ENCODE results near the gene IL34.

- TF ChIP-seq CTCF (IDR thresholded peaks at IDR 0.05 in 2 of 3, conservative IDR thresholded peaks at IDR 0.05 in 1 of 3; ENCODE audit: borderline replicate concordance in 1 of 3, insufficient read depth in 1 of 3, low read depth in 2 of 3, low read length in 2 of 3) (no peak), POLR2A (IDR thresholded peaks at IDR 0.05; ENCODE audit: borderline replicate concordance, extremely low read depth, insufficient read depth, insufficient read length) (no peak), ATF3 (IDR thresholded peaks at IDR 0.05) (no peak), ZFX (IDR thresholded peaks at IDR 0.05) (no peak)
Observed at GRCh38 chr16:70709942-70710341, 63.6 kb downstream of the IL34 start.

Measured in HCT116 (cell line).